Measurements from ENCODE around the gene LAIR2.

Gene LAIR2

DNA sequence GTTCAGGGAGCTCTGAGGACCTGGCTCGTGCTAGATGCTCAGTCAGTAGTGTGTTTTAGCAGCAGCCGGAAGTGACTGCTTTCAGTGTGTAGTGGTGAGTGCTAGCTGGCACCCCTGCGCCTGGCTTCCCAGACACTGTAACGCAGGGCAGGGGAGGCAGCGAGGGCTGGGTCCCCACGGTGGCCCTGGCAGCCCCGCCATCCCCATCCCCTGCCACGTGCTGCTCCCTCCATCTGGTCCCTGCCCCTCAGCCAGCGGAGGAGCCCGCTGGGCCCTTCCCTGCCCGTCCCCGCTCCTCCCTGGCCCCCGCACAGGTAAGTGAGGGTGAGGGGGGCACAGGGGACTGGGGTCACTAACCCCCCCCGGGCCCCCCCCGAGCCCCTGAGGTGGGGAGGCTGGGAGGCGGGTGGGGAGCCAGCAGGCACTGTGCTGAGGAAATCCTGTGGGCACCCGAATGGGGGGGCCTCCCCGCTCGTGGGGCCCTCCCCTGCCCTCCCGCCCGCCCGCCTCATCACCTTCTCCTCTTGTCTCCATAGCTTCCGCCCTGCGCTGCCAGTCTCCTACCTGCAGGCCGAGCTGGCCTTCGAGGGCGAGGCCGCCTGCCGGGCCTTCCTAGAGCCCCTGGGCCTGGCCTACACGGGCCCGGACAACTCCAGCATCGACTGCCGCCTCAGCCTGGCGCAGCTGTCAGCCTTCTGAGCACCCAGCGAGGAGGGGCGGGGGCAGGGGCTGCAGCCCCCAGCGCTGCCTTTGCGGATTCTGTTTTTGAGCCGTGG, 42.2 kb upstream of the LAIR2 start:
- H3K4me1 ChIP-seq (ENCODE audit: control insufficient read depth in 1 of 2, insufficient read depth in 1 of 2, low read depth in 1 of 2, low read length in 1 of 2), result peaks cover 28 to 32% of the 10 kb centered on the region in 2 experiments
- H3K27me3 ChIP-seq, result peaks cover 28% of the 10 kb centered on the region
- H3K27ac ChIP-seq, result no peak overlapping the region
- no peak overlapping the region for H3K4me3 ChIP-seq (ENCODE audit: low read depth in 1 of 2, low read length in 1 of 2)
- no peaks in the 10 kb centered on the region for H3K9me3 ChIP-seq
- TF ChIP-seq, protein P1, sequence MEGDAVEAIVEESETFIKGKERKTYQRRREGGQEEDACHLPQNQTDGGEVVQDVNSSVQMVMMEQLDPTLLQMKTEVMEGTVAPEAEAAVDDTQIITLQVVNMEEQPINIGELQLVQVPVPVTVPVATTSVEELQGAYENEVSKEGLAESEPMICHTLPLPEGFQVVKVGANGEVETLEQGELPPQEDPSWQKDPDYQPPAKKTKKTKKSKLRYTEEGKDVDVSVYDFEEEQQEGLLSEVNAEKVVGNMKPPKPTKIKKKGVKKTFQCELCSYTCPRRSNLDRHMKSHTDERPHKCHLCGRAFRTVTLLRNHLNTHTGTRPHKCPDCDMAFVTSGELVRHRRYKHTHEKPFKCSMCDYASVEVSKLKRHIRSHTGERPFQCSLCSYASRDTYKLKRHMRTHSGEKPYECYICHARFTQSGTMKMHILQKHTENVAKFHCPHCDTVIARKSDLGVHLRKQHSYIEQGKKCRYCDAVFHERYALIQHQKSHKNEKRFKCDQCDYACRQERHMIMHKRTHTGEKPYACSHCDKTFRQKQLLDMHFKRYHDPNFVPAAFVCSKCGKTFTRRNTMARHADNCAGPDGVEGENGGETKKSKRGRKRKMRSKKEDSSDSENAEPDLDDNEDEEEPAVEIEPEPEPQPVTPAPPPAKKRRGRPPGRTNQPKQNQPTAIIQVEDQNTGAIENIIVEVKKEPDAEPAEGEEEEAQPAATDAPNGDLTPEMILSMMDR (IDR thresholded peaks at IDR 0.05), result no peak
- peaks cover 72% of the 10 kb centered on the region for H3K36me3 ChIP-seq

DNA sequence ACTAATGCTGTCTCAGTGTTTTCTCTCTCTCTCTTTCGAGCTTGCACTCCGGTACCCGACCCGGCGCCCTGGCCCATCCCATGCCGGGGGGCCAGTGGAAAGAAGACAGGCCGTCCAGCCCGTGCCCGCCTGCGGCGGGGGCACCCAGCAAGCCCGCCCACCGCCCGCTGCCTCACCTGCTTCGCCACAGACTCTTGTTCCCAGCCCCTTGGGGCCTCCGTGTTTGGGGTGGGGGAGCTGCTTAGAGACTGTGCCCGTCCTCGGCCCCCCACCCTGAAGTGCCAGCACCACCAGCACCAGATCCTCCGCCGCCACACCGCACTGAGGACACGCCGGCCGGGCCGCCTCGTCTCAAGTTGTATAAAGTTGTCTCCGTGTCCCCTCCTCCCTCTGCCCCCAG, 41.4 kb upstream of the LAIR2 start:
- Histone ChIP-seq H3K4me3 (ENCODE audit: low read depth in 1 of 2, low read length in 1 of 2) (no peak overlapping the region), H3K36me3 (peaks cover 64% of the 10 kb centered on the region), H3K27me3 (peaks cover 35% of the 10 kb centered on the region), H3K9me3 (no peaks in the 10 kb centered on the region), H3K4me1 (ENCODE audit: control insufficient read depth in 1 of 2, insufficient read depth in 1 of 2, low read depth in 1 of 2, low read length in 1 of 2) (peaks cover 28 to 32% of the 10 kb centered on the region in 2 experiments), H3K27ac (no peak overlapping the region)
- TF ChIP-seq, protein P1 (IDR thresholded peaks at IDR 0.05), result no peak

DNA sequence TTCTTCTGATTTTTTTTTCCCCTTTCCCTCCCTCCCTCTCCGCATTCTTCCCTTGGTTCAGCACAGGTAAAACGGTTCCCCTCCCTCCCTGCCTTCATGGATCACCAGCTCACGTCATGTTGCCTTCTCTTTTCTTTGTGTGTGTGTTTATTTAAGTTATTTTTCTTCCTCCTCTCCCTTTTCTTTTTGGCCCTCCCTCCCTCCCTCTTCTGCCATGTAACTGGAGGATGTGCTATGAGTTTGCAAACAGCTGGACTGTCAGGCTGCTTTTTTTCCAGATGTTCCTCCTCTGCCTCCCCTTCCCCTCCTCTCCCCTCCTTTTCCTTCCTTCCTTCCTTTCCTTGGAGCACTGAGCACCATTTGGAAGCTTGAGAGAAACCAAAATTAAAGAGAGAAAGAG, 41.0 kb upstream of the LAIR2 start:
- no peak overlapping the region for H3K27ac ChIP-seq
- TF ChIP-seq, protein P1 (IDR thresholded peaks at IDR 0.05), result no peak
- H3K9me3 ChIP-seq, result no peaks in the 10 kb centered on the region
- no peak overlapping the region for H3K4me3 ChIP-seq (ENCODE audit: low read depth in 1 of 2, low read length in 1 of 2)
- peaks cover 28 to 32% of the 10 kb centered on the region in 2 experiments for H3K4me1 ChIP-seq (ENCODE audit: control insufficient read depth in 1 of 2, insufficient read depth in 1 of 2, low read depth in 1 of 2, low read length in 1 of 2)
- H3K36me3 ChIP-seq, result peaks cover 60% of the 10 kb centered on the region
- peaks cover 40% of the 10 kb centered on the region for H3K27me3 ChIP-seq

DNA sequence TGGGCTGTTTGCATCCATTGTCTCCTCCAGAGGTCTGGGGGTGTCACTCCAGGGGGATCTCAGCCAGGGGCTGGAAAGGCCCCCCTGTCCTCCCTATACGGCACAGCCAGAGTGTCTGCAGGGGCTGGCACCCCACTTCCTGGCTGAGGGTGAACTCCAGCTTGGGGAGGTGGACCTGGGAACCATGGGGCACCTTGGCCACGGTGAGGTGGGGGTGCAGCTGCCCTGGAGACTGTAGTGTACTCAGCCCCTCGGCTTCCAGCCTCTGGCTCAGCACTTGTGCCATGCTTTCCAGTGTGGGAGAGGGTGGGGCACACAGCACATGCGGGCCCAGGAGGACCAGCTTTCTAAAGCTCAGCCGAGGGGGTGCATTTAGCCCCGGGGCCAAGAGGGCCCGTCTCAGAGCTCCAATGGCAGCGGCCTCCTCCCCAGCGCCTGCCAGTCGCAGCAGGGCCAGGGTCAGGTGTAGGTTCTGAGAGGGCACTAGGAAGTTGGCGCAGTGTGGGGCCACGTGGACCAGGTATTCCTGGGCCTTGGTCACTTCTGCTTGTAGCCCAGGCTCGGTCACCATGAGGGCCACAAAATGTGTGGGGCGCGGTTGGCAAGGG, 40.5 kb upstream of the LAIR2 start:
- peaks cover 54% of the 10 kb centered on the region for H3K36me3 ChIP-seq
- TF ChIP-seq, protein P1 (IDR thresholded peaks at IDR 0.05), result no peak
- H3K4me1 ChIP-seq (ENCODE audit: control insufficient read depth in 1 of 2, insufficient read depth in 1 of 2, low read depth in 1 of 2, low read length in 1 of 2), result peaks cover 28 to 32% of the 10 kb centered on the region in 2 experiments
- H3K27me3 ChIP-seq, result peaks cover 45% of the 10 kb centered on the region
- H3K27ac ChIP-seq, result no peak overlapping the region
- no peaks in the 10 kb centered on the region for H3K9me3 ChIP-seq
- H3K4me3 ChIP-seq (ENCODE audit: low read depth in 1 of 2, low read length in 1 of 2), result peak overlapping the region; percentile 66 to 72

DNA sequence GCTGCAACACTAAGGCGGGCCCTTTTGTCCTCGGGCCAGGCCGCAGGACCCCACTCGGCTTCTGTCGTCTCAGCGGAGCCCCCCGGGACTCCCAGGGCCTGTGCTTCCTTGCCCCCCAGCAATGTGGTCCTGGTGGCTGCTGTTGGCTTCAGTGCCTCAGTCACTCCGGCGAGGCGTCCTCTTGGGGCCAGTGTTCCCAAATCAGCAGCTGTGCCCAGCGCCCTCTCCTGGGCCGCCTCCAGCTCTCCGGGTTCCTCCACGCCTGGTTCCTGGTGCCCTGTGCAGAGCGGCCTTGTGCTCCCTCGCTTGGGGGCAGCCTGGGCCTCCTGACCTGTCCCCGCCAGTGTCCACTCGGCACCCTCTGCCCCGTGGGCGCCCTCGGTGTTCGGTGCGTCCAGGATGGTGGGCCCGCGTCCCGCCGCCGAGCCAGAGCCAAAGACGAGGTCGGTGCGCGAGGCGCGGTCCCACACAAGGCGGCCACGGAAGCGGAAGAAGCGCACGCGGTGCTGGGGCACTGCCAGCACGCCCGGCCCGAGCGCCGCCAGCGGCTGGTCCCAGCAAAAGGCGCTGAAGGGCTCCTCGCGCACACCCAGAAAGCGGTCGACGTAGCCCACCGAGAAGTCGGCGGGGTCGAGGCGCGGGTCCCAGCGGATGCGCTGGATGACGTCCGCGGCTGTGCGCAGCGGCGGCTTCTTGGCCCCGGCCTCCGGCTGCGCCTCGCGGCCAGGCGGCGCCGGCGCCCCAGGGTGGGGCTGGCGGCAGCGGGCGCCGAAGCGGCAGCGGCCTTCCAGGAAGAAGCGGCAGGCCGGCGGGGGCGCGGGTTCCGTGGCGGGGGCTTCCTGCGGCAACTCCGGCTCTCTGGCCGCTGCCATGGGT, 39.7 kb upstream of the LAIR2 start:
- Histone ChIP-seq H3K27ac (peak overlapping the region; percentile 66), H3K27me3 (peaks cover 52% of the 10 kb centered on the region), H3K4me1 (ENCODE audit: control insufficient read depth in 1 of 2, insufficient read depth in 1 of 2, low read depth in 1 of 2, low read length in 1 of 2) (peaks cover 28 to 32% of the 10 kb centered on the region in 2 experiments), H3K4me3 (ENCODE audit: low read depth in 1 of 2, low read length in 1 of 2) (peak overlapping the region; percentile 66 to 72), H3K9me3 (no peaks in the 10 kb centered on the region), H3K36me3 (peaks cover 47% of the 10 kb centered on the region)
- TF ChIP-seq, protein P1 (IDR thresholded peaks at IDR 0.05), result peak; percentile 21

Measured in neutrophil (primary cell).